ENCODE results near the gene DYRK3.

GRCh38 chr1:206591226-206591625 lies 44.1 kb upstream of the DYRK3 start:
- TF ChIP-seq POLR2A (IDR thresholded peaks at IDR 0.05) (no peak), CTCF (IDR thresholded peaks at IDR 0.05) (no peak)
